HG02840 (cell line): ENCODE results near the gene NEK6.
A peak's percentile ranks its signal among the peaks of the same experiment; 100 is the strongest.
"Not testable (repeated sequence)": the region's sequence is repeated elsewhere in the genome, so short reads cannot be mapped to it uniquely, and the experiment has no call there.

ENCODE experiments used
- ATAC-seq: cut with Tn5 transposase; IDR thresholded peaks from one replicate; pipeline ENCODE4 v1.9.1; 2021; ENCODE audit warnings: mild to moderate bottlenecking, moderate library complexity, moderate number of reproducible peaks; ENCODE audit not compliant: unreplicated experiment, low FRiP score

Gene NEK6

DNA sequence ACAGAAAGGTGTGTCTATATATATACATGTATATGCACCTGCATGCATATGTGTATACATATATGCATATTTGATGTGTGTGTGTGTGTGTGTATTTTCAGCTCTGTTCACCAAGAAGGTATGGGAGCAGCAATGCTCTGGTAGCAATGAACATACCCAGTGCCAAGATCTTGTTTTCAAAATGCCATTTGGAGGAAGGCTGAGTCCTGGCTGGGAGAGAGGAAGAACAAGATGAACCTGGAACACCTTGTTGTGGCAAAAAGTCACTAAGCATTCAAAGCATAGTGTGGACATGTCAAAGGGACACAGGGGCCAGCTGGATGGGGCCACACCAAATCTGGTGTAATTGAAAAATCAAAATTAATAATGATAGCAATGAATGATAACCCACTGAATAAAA is 31.8 kb upstream of the NEK6 start:
- ATAC-seq: no peak

DNA sequence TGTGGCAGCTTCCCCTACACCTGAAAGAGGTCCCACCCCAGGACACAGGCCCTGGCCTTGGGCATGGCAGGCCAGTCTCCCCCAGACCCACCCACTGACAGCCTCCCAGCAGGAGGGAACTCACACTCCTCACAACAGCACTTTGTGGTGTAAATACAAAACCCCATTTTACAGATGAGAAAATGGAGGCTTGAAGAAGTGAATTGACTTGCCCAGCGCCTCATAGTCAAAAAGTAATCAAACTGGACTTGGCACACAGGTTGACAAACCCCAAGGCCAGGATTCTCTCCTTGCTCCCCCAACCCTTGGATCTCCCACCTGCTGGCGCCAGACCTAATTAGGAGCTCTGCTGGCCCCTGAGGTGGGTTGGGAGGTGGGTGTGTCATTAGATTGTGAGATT is 29.2 kb upstream of the NEK6 start:
- ATAC-seq: no peak

DNA sequence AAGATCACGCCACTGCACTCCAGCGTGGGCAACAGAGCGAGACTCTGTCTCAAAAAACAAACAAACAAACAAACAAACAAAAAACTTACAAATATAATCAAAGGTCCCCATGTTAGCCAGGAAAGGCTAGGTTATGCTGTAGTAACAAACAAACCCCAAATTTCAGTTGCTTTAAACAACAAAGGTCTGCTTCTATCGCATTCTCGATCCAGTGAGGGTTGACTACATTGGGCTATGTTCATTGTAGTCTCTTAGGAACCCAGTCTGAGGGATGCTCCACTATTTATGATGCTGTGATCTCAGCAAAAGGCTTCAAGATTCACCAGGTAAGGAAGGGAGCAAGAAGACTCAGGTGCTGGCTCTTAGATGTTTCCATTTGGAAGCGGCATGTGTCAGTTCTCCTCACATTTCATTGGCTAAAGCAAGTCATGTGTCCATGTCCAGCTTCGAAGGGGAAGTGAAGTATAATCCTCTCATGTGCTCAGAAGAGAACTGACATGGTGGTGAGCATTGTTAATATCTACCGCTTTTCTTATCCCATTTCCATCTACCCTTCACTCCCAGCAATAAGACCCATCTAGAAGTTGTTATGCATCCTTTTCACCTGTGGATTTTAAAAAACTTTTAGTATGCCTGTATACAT is 26.5 kb upstream of the NEK6 start:
- ATAC-seq: no peak

DNA sequence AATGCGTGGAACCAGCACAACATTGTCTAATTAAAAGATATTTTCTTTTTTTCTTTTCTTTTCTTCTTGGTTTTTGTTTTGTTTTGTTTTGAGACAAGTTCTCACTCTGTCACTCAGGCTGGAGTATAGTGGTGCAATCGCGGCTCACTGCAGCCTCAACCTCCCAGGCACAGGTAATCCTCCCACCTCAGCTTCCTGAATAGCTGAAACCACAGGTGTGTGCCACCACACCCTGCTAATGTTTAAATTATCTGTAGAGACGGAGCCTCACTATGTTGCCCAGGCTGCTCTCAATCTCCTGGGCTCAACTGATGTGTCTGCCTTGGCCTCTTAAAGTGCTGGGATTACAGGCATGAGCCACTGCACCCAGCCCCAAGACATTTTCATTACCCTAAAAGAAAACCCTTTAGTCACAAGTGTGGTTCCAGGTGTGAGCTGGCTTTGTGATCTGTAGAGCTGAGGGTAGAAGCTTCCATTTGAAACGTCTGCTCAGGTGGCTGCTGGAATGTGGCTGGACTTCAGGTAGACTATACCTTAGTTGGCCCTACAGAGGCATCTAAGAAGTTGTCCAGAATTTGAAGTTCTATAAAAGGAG is 19.1 kb upstream of the NEK6 start:
- no peak for ATAC-seq

DNA sequence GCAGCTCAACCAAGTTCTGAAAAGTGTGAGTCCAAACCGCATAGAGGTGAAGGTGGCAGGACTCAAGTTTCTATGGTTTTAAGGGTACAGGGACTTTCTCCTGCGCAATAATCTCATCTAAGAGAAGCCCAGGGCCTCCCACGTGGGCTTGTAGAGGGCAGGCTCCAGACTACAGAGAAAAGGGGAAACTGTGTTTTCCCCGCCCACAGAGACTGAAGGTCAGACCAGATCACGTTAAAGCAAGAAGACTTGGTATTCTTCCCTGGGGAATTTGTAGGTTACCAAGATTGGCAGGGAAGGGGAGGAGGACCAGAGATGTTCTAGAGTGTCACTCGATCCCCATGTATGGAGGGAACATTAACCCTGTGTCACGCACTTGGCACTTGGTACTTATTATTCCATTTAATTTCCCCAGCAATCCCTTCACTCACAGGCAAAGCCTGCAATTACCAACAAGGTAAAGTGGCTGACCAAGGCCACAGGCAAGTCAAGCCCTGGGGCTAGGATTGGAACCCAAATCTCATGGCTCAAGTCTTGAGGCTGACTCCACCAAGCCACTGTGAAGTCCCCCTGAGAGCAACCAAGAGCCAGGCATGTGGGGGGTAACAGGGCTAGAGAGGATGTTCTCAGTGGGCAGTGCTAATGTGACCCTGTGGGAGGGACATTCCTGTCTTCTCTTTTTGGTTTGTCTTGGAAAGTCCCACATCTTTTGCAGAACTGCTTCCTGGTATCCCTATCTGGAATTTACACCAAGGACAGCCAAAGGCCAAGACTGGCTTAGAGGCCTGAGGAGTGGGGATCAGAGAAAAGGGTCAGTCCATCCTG is 18.3 kb upstream of the NEK6 start:
- ATAC-seq: peak; percentile 70

DNA sequence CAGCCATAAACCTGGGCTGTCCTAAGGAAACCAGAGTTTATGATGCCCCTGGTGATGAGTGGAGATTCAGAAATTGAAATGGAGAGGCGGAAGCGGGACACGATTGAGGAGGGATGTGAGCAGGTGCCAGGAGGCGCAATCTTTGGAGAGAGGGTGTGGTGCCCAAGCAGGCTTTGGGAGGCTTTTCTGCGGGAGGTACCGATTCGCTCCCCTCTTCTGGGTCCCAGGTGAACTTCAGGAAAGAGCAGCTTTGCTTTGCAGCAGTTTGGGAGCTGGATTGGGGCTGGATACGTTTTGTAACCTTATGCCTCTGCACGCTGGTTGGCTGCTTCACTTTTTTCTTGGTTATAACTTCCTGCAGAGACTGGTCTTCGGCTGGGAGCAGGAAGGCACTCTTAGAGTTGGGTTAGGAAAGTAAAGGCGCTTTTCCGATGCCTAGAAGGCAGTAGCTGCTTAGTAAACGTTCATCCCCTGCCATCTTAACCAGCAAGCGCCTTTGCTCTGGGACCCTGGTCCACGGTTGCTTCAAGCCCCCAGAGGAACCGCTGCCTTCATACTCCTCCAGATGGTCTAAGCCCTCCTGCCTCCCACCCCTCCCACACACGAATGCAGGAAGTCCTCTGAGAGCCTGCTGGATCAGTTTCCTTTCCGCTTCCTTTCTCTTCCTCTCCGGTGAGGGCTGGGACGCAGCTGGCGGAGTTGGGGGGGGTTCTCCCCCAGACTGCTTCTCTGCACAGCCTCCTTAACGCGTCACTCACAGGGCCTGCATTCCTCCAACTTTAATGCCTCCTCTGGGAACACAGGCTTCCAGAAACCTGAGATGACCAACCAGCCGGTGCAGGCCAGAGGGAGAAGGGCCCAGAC is 15.2 kb upstream of the NEK6 start:
- no peak for ATAC-seq

DNA sequence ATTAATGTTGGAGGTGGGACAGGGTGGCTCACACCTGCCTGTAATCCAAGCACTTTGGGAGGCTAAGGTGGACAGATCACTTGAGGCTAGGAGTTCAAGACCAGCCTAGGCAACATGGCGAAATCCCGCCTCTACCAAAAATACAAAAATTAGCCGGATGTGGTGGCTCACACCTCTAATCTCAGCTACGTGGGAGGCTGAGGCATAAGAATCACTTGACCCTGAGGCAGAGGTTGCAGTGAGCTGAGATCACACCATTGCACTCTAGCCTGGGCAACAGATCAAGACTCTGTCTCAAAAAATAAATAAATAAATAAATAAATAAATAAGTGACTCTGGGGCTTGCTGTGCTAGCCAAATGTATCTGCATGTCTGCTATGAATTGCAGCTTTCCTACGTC is 10.4 kb upstream of the NEK6 start:
- not testable (repeated sequence) for ATAC-seq

DNA sequence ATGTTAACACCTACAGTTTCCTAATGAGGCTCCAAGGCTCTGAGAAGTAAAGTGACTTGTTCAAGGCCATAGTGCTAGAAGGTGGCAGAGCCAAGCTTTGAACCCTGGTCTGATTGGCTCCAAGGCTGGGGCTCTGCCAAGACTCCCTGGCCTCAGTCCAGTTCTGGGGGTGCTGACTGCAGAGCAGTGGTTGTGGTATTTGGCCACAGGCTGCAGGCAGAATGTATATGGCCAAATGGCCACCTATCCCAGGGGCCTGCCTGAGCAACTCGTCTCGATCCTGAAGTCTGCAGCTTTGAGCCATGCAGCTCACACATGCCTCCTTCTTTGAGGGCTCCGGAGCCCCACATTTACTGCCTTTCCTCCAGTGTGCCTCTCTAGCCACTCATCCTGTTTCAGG is 9.7 kb upstream of the NEK6 start:
- no peak for ATAC-seq

DNA sequence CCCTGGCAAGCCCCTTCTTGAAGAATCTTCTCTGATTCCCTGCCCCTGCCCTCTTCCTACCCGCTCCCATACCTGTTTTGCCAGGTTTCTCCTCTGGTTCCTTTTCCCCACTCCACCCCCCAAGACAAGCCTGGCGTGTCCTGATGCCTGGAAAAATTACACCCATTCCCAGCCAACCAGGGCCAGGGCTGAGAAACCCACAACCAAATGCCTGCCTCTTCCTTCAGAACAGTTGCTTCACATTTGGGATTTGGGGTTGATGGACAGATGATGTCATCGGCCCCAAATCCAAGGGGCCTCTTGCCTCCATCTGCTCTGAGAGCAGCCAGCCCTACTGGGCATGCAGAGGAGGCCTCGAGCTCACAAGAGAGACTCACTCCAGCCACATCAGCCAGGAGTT is 8.8 kb upstream of the NEK6 start:
- ATAC-seq: no peak

DNA sequence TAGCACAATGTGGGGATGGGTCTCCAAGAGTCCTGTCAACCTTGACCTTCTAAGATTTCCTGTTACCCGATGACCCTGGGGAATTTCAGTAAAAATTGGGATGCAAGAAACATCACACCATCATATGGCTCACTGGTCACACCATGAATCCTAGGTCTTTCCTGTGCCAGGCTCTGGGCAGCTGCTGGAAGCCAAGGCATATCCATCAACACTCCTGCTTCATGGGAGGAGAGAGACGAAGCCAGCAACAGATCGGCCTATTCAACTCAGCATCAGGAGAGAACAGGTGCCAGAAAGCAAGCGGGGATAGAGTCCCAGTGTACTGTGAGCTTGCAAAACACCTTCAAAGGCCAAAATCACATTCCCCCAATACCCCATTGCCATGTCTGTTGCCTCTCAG is 6.5 kb upstream of the NEK6 start:
- ATAC-seq: no peak

DNA sequence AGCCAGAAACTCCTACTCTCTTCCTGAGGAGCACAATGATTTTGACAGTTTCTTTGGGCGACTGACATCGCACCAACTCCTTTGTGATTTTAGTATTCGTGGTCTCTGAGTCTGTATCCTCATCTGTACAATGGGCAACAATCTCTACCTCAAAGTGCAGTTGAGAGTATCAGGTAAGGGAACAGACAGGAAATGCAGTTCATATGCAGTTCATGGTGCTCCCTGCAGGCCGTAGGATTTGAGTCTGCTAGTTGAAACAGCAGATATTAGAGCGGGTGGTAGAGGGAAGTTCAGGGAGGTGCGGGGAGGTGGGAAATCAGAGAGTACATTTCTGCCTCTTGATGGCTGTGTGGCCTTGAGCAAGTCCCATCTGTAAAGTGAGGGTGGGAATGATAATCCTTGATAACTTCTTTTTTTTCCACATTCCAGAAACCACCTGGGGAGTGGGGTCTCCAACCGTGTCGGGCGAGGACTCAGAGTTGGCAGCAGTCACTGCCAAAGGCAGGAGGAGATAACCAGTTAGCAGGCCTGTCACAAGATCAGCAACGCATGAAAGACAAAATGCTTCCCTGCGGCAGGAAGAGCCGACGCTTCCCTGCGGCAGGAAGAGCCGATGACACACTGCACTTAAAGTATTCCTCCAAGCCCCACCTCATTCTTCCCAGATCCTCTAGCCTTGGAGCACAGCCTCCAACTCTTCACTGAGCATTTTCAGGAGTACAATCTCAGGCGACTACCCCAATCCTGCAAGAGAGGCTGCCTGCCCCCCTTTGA is 6.0 kb upstream of the NEK6 start:
- ATAC-seq: no peak

DNA sequence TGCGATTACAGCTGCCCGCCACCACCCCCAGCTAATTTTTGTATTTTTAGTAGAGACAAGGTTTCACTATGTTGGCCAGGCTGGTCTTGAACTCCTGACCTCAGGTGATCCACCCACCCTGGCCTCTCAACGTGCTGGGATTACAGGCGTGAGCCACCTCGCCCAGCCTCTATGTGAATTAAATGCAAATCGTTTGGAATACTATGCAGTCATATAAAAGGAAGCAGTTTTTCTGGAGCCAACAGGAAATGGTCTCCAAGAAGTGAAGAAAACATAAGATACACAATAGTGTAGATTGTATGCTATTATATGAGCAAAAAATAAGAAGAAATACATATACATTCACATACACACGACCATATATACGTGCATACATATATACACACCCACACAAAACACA is 4.9 kb upstream of the NEK6 start:
- ATAC-seq: not testable (repeated sequence)

DNA sequence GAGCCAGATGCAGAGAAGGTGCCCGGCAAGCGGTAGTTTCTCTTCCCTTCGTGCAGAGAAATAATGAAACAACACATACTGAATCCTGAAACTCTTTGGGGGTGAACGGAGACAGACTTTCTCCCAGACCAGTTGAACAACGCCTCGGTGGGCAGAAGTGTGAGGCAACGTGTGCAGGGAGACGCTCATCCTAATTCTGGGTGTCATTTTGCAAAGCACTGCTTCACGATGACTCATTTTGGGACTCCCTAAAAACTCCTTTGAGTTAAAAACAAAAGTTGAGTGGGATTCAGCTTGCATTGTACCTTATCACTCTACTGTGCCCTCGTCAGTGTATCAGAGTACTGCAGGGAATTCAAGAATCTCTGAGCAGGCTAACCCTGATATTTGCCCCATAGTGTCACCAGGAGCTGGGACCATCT is 3.5 kb upstream of the NEK6 start:
- peak; percentile 45 for ATAC-seq

DNA sequence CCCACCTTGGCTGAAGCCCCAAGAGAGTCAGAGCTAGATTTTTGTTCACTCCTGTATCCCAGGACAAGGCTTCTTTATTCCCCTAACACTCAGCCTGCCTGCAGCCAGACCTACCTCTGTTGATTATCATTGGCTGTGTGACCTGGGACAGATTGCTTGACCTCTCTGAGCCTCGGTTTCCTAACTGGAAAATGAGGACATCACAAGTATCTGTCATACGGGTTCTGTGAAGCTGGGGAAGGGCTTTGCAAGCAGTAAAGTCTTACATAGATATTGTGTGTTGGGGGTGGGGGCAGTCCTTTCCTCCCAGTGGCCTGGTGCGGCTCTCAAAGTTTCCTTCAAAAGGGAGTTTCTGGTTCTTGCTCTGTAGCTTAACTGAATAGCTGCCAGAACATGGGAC is 2.5 kb upstream of the NEK6 start:
- ATAC-seq: no peak

DNA sequence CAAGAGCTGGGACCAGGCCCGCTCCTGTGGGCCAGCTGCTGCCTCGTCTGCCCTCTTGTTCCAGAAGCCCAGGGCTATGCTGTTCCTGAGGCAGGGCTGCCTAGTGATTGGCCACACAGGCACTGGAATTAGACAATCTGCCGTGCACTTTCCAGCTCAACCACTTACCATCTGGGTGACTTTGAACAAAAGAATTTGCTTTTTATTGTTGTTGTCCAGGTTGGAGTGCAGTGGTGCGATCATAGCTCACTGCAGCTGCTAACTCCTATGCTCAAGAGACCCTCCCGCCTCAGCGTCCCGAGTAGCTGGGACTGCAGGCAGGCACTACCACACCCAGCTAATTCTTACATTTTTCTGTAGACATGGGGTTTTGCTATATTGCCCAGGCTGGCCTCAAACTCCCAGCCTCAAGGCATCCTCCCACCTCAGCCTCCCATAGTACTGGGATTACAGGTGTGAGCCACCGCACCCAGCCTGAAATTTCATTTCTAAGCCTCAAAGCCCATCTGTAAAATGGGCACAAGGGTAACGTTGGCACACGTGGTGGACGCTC is 1.2 kb upstream of the NEK6 start:
- ATAC-seq: no peak

DNA sequence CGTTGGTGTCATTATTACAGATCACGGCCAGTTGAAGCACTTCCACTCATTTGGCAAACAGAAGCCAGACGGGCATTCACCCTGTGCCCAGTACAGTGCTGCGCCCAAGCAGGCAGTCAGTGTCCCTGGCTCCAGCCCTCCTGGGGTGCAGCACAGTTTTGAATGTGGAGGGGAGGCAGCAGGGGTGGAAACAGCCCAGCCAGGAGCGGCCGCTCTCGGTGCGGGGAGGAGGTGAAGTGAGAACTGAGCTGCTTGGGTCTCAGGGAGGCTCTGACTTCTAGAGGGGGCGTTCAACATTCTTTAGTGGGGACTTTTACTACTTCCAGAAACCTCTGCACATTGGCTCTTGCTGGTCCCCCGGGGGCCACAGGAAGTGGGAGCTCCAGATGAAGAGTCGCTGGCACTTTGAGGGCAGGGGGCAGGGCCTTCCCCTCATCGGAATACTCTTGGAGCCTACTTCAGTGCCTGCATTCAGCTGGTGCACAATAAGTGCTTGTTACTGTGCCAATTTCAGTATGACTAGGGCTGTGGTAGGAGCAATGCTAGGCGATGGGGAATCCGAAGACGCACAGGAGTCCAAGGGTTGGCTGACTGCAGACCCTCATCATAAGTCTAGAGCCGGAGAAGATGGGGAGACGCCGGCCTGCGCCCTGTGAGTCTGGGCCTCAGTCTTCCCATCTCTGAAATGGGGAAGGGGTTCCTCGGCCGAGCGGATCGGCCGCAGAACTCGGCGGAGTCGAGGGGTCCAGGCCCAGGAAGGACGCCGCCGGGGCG is 492 bp upstream of the NEK6 start:
- ATAC-seq: no peak

DNA sequence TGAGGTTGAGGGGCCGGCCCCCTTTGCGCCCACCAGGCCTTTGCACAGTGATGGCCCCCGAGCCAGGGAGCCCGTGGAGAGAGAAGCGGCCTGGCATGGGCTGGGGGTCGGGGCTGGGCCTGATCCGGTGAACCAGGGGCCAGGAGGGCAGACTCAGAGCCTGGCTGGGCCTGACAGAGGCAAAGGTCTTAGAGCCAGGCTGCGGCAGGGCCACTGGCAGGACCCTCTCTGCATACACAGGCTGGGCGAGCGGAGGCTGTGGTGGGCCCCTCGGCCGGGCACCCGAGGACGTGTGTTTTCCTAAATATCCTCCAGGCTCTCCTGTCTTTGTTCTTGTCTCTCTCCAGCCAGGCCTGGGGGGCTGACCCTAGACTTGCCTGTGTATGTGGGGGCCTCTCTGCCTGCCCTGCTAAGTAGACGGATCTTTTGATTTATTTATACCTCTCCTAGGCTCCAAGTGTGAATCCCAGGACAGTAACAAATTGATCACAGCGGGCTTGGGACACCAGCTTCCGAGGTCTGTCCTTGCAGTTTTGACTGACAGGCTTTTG is 933 bp downstream of the NEK6 start:
- no peak for ATAC-seq

DNA sequence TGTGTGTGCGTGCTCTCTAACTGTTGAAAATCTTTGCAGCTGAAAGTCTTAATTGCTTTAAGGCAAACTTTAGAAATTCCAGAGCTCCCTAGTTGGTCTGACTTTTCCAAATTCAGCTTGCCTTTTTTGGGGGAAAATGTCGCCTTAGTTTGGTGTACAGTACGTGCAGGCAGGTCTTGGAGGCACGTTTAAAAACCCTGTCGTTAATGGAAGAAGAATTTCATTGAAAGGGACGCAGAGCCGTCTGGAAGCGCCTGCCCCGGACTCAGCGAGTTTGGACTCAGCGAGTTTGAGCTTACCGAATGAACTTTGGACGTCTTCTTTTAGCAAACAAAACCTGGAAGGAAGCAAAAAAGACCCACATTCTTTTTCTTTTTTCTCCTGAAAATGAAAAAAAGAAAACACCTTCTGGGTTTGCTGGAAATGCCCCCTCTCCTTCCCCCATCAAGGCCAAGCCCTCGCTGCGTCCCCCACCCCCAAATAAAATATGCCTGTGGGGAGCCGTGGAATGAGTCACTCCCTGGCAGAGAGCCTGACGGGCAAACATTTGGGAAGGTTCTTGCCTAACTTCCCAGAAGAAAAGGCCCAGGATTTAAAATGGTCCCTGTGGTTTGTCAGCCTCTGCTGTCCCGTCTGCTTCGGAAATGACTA is 1.5 kb downstream of the NEK6 start:
- ATAC-seq: no peak
